HepG2 (cell line): Measurements from ENCODE around the gene SCG2. TPM values are rescaled to one million over a fixed set of nuclear protein-coding genes. Genes with fewer than 3 reads are reported as not detected.
A peak's percentile ranks its signal among the peaks of the same experiment; 100 is the strongest.

ENCODE experiments used
- ATAC-seq: fragments of 200-7000 bp; cut with Tn5 transposase; 3 replicates; pipeline ENCODE4 v1.9.1; 2020; ENCODE audit warnings: mild to moderate bottlenecking, moderate library complexity
- BruUV-seq: library from RNA; stranded (reverse); fragments of 400-500 nt; replicated peaks from 2 replicates; lab custom pipeline; 2021; lab: Mats Ljungman, UMichigan
- CTCF ChIA-PET: fragments of 300-600 bp; formaldehyde crosslinking; extraction: SDS; loops from one replicate; lab custom pipeline; 2021; ENCODE audit warnings: low total read pairs, inconsistent platforms, low intra/inter-chr PET ratio; lab: Yijun Ruan, JAX
- POLR2A ChIA-PET: fragments of 350-600 bp; sonication (Branson Sonifier 250); formaldehyde crosslinking; loops from one replicate; lab custom pipeline; 2020; ENCODE audit warnings: antibody characterized with exemption, inconsistent platforms; lab: Yijun Ruan, JAX
- DNase-seq: peaks from one replicate; pipeline ENCODE4 v3.0.0-alpha.2; 2015; ENCODE audit warnings: low spot score
- FAIRE-seq: peaks from 3 replicates; lab custom pipeline; 2011; peaks lifted over from hg19 to GRCh38; lab: Jason Lieb, UNC
- H2AFZ ChIP-seq: one replicate; pipeline ENCODE4 v1.6.1; 2011; ENCODE audit warnings: low read length, inconsistent platforms
- H3K27ac ChIP-seq: fragments of 300-600 bp; 3 replicates; pipeline ENCODE4 v1.8.0; 2011; ENCODE audit warnings: mixed run types, mild to moderate bottlenecking, mixed read lengths, low read length, inconsistent platforms; ENCODE audit not compliant: insufficient read depth; ENCODE audit errors: extremely low read length
- H3K27me3 ChIP-seq, 2 experiments: fragments of 200-600 bp in 1 of 2; 2 replicates in 1 of 2; 3 replicates in 1 of 2; pipeline versions ENCODE4 v1.6.0 to v1.8.0; 2011; ENCODE audit warnings: low read length in 2 of 2, mild to moderate bottlenecking in 2 of 2, moderate library complexity in 2 of 2, inconsistent platforms in 1 of 2; ENCODE audit not compliant: insufficient read depth in 2 of 2, control insufficient read depth in 1 of 2
- H3K36me3 ChIP-seq, 2 experiments: fragments of 200-600 bp in 1 of 2; replicated peaks in 1 of 2; 2 replicates in 1 of 2; 3 replicates in 1 of 2; pipeline versions ENCODE4 v1.5.1 to v1.8.0; 2011; ENCODE audit warnings: low read length in 2 of 2, inconsistent platforms in 1 of 2; ENCODE audit not compliant: insufficient read depth in 2 of 2, control insufficient read depth in 1 of 2
- H3K4me1 ChIP-seq: 2 replicates; pipeline ENCODE4 v1.5.1; 2012; ENCODE audit warnings: low read length, inconsistent platforms; ENCODE audit not compliant: insufficient read depth
- H3K4me2 ChIP-seq: 2 replicates; pipeline ENCODE4 v1.6.0; 2011; ENCODE audit warnings: low read depth, low read length, inconsistent platforms
- H3K4me3 ChIP-seq, 3 experiments: fragments of 200-600 bp in 1 of 3; sonication (generic), shearing (Covaris generic) in 1 of 3; replicated peaks in 1 of 3; 2 replicates each; pipeline ENCODE4 v1.5.1; 2011 to 2016; ENCODE audit warnings: low read length in 3 of 3, inconsistent platforms in 2 of 3, low read depth in 2 of 3, mild to moderate bottlenecking in 2 of 3, control low read depth in 1 of 3, mixed read lengths in 1 of 3; ENCODE audit not compliant: insufficient read depth in 1 of 3
- H3K79me2 ChIP-seq: one replicate; pipeline ENCODE4 v1.6.1; 2011; ENCODE audit warnings: low read length, inconsistent platforms; ENCODE audit not compliant: insufficient read depth
- H3K9ac ChIP-seq: 2 replicates; pipeline ENCODE4 v1.6.0; 2011; ENCODE audit warnings: mild to moderate bottlenecking, low read depth, low read length, inconsistent platforms; ENCODE audit not compliant: insufficient read depth
- H3K9me3 ChIP-seq: 2 replicates; pipeline ENCODE4 v1.5.1; 2012; ENCODE audit warnings: mild to moderate bottlenecking, low read length
- H4K20me1 ChIP-seq: 2 replicates; pipeline ENCODE4 v1.6.0; 2011; ENCODE audit warnings: inconsistent platforms, mild to moderate bottlenecking, low read length, moderate library complexity; ENCODE audit not compliant: insufficient read depth
- CEBPG ChIP-seq: IDR thresholded peaks from 2 replicates; pipeline ENCODE4 v1.6.1; 2016
- DRAP1 ChIP-seq: IDR thresholded peaks from 2 replicates; pipeline ENCODE4 v1.6.1; 2016; ENCODE audit warnings: missing genetic modification reagents, missing compliant biosample characterization
- E2F1 ChIP-seq: sonication (generic); formaldehyde crosslinking; IDR thresholded peaks from 2 replicates; pipeline ENCODE4 v1.5.0; 2020; ENCODE audit warnings: missing genetic modification reagents
- FOXA1 ChIP-seq, 2 experiments: fragments of 450-650 bp in 1 of 2; sonication (generic) in 1 of 2; formaldehyde crosslinking in 1 of 2; IDR thresholded peaks; 2 replicates each; pipeline versions ENCODE4 v1.4.0 to v1.6.1; 2016 to 2020; ENCODE audit warnings: missing genetic modification reagents in 1 of 2
- FOXA3 ChIP-seq: IDR thresholded peaks from 2 replicates; pipeline ENCODE4 v1.6.1; 2016; ENCODE audit warnings: missing genetic modification reagents, missing compliant biosample characterization
- FOXP1 ChIP-seq, 2 experiments: fragments of 450-650 bp in 1 of 2; IDR thresholded peaks; 2 replicates each; pipeline ENCODE4 v1.6.1; 2017 to 2018; ENCODE audit warnings: antibody characterized with exemption in 1 of 2
- HNF4A ChIP-seq: sonication (generic); formaldehyde crosslinking; IDR thresholded peaks from 2 replicates; pipeline ENCODE4 v1.4.0; 2020; ENCODE audit warnings: missing genetic modification reagents
- HOXA3 ChIP-seq: sonication (generic); formaldehyde crosslinking; IDR thresholded peaks from 2 replicates; pipeline ENCODE4 v1.5.0; 2020; ENCODE audit warnings: missing genetic modification reagents
- NCOR1 ChIP-seq: fragments of 200-600 bp; sonication (generic); IDR thresholded peaks from 2 replicates; pipeline ENCODE4 v1.7.0; 2017; ENCODE audit warnings: antibody characterized with exemption, low read length, borderline replicate concordance
- NR2F1 ChIP-seq, 2 experiments: fragments of 450-650 bp in 1 of 2; formaldehyde crosslinking in 1 of 2; IDR thresholded peaks; 2 replicates each; pipeline versions ENCODE4 v1.5.0 to v1.6.1; 2016 to 2020; ENCODE audit warnings: mild to moderate bottlenecking in 1 of 2, missing compliant biosample characterization in 1 of 2, missing genetic modification reagents in 1 of 2, moderate library complexity in 1 of 2
- SIN3A ChIP-seq: IDR thresholded peaks from 2 replicates; pipeline ENCODE4 v1.6.1; 2011; ENCODE audit warnings: low read depth, mild to moderate bottlenecking, control low read depth, low read length, borderline replicate concordance
- SKI ChIP-seq: fragments of 450-650 bp; IDR thresholded peaks from one replicate; pipeline ENCODE4 v1.6.1; 2018; ENCODE audit warnings: mild to moderate bottlenecking; ENCODE audit not compliant: partially characterized antibody
- SMAD1 ChIP-seq: sonication (generic); formaldehyde crosslinking; IDR thresholded peaks from 2 replicates; pipeline ENCODE4 v1.4.0; 2020; ENCODE audit warnings: missing genetic modification reagents, low read depth, mild to moderate bottlenecking, borderline replicate concordance
- SOX13 ChIP-seq, 3 experiments: fragments of 450-650 bp in 1 of 3; sonication (generic) in 1 of 3; formaldehyde crosslinking in 1 of 3; IDR thresholded peaks in 2 of 3; conservative IDR thresholded peaks in 1 of 3; 2 replicates each; pipeline versions ENCODE4 v1.5.0 to v1.6.1; 2016 to 2020; ENCODE audit warnings: antibody characterized with exemption in 1 of 3, mild to moderate bottlenecking in 1 of 3, missing compliant biosample characterization in 1 of 3, missing genetic modification reagents in 1 of 3, moderate library complexity in 1 of 3
- SOX5 ChIP-seq: IDR thresholded peaks from 2 replicates; pipeline ENCODE4 v1.6.1; 2016; ENCODE audit warnings: borderline replicate concordance
- SOX6 ChIP-seq, 2 experiments: fragments of 450-650 bp in 1 of 2; sonication (generic) in 1 of 2; formaldehyde crosslinking in 1 of 2; IDR thresholded peaks; 2 replicates each; pipeline versions ENCODE4 v1.4.0 to v1.6.1; 2017 to 2020; ENCODE audit warnings: antibody characterized with exemption in 1 of 2, mild to moderate bottlenecking in 1 of 2, missing genetic modification reagents in 1 of 2
- WIZ ChIP-seq: sonication (generic); formaldehyde crosslinking; IDR thresholded peaks from 2 replicates; pipeline ENCODE4 v1.5.1; 2020; ENCODE audit warnings: mild to moderate bottlenecking, missing genetic modification reagents
- ZKSCAN1 ChIP-seq: fragments of 150-350 bp; IDR thresholded peaks from 2 replicates; pipeline ENCODE4 v1.6.1; 2014; ENCODE audit warnings: low read length
- ZNF264 ChIP-seq: sonication (generic); formaldehyde crosslinking; IDR thresholded peaks from 2 replicates; pipeline ENCODE4 v1.4.0; 2020; ENCODE audit warnings: missing genetic modification reagents
- ZNF558 ChIP-seq: sonication (generic); formaldehyde crosslinking; IDR thresholded peaks from 2 replicates; pipeline ENCODE4 v1.9.0; 2022; ENCODE audit warnings: mild to moderate bottlenecking, missing genetic modification reagents, borderline replicate concordance
- WGBS: methylation state at CpG from one replicate; pipeline ENCODE4 v1.1.6; 2017; ENCODE audit warnings: low lambda C conversion rate; 5-methylcytosine and 5-hydroxymethylcytosine counted together
- in situ Hi-C: cut with HindIII; loops from 2 replicates; pipeline ENCODE4 v1.10.0; 2017; ENCODE audit warnings: low pct_unique_long_range_greater_than_20kb; ENCODE audit not compliant: extremely low pct_ligation_motif_present
- intact Hi-C: fragments of 100-400 bp; cut with micrococcal nuclease; formaldehyde crosslinking; loops from one replicate; pipeline ENCODE4 v1.10.0; 2022; ENCODE audit not compliant: unreplicated experiment
- polyA plus RNA-seq, 8 experiments: library from polyadenylated mRNA; depleted of rRNA in 3 of 8; stranded (reverse) in 7 of 8; unstranded in 1 of 8; fragments of >200 nt; fragmentation: Illumina TruSeq in 4 of 8; extraction: Trizol in 4 of 8; gene quantifications; 2 replicates each; pipeline versions ENCODE4 v1.2.1 to v1.2.3, GENCODE V29; 2011 to 2016; ENCODE audit warnings: low read depth in 4 of 8, missing spikeins in 1 of 8, mixed read lengths in 1 of 8; ENCODE audit not compliant: insufficient read depth in 1 of 8
- total RNA-seq, 5 experiments: library from RNA; depleted of rRNA; stranded (reverse); fragments of >200 nt; fragmentation: Illumina TruSeq; extraction: Trizol; gene quantifications; 2 replicates each; pipeline ENCODE4 v1.2.3, GENCODE V29; 2016; ENCODE audit warnings: low read depth in 1 of 5
- TF ChIP-seq, protein P1 (sequence below): sonication (generic); formaldehyde crosslinking; IDR thresholded peaks from 2 replicates; pipeline ENCODE4 v1.4.0; 2020; ENCODE audit warnings: mild to moderate bottlenecking, low read depth, missing genetic modification reagents
- TF ChIP-seq, protein P2 (sequence below): sonication (generic); formaldehyde crosslinking; IDR thresholded peaks from 2 replicates; pipeline ENCODE4 v1.8.1; 2023; ENCODE audit warnings: mild to moderate bottlenecking, inconsistent platforms, moderate library complexity, missing genetic modification reagents, borderline replicate concordance

SCG2 gene
- total and polyA plus RNA-seq, 2 of the 13 experiments (the other 11 are each of a cell fraction or from before 2014, with no cell fraction given): not detected

- H3K4me1 ChIP-seq: peaks cover 6% of the 10 kb centered on the region; the same call in 1 of the 2 replicates
- H4K20me1 ChIP-seq: no peaks in the 10 kb centered on the region
- POLR2A ChIA-PET: no interaction called here
- intact Hi-C loops (no loop called here), in situ Hi-C loops (no loop called here)
- no peak for FAIRE-seq
- no TSS peak for BruUV-seq
- no peak overlapping the region for H3K4me2 ChIP-seq
- no peak overlapping the region for H3K4me3 ChIP-seq
- H3K27ac ChIP-seq: no peak overlapping the region
- H3K9ac ChIP-seq: no peak overlapping the region
- no peaks in the 10 kb centered on the region for H3K9me3 ChIP-seq
- no peaks in the 10 kb centered on the region for H3K27me3 ChIP-seq
- 0% methylated on average over 2 of the region's 2 CpGs for WGBS
- ATAC-seq: peak; percentile 88
- H3K36me3 ChIP-seq: no peaks in the 10 kb centered on the region
- peak; percentile 56 for DNase-seq
- CTCF ChIA-PET: no interaction called here
- no peak overlapping the region for H2AFZ ChIP-seq
- H3K79me2 ChIP-seq: no peaks in the 10 kb centered on the region
- TF ChIP-seq SIN3A (no peak), NCOR1 (peak; percentile 82; the same call in 1 of the 2 replicates), WIZ (CRISPR knock-in tag) (no peak), SOX5 (CRISPR knock-in tag) (peak; percentile 24; the same call in 1 of the 2 replicates), CEBPG (CRISPR knock-in tag) (no peak), ZKSCAN1 (peak; percentile 52; the same call in 1 of the 2 replicates), NR2F1 (CRISPR knock-in tag; IDR thresholded peaks at IDR 0.05) (peak in 1 of 2 experiments; percentile 38; a peak in 1 of 4 replicates), SOX13 (IDR thresholded peaks at IDR 0.05) (no peak), SOX13 (CRISPR knock-in tag; conservative IDR thresholded peaks at IDR 0.05 in 1 of 2, IDR thresholded peaks at IDR 0.05 in 1 of 2) (peak in 1 of 2 experiments; percentile 24; a peak in 1 of 4 replicates), ZNF264 (CRISPR knock-in tag) (peak; percentile 99), ZNF558 (CRISPR knock-in tag) (no peak), E2F1 (CRISPR knock-in tag) (no peak), FOXP1 (IDR thresholded peaks at IDR 0.05) (no peak), FOXP1 (CRISPR knock-in tag; IDR thresholded peaks at IDR 0.05) (0 out of 2 replicates have a peak, but pooled peaks have one; percentile 19), SKI (peak; percentile 98), SOX6 (IDR thresholded peaks at IDR 0.05) (no peak), SOX6 (CRISPR knock-in tag; IDR thresholded peaks at IDR 0.05) (peak; percentile 28; the same call in 1 of the 2 replicates), HNF4A (CRISPR knock-in tag) (peak; percentile 43), FOXA3 (CRISPR knock-in tag) (peak; percentile 26; the same call in 1 of the 2 replicates), HOXA3 (CRISPR knock-in tag) (peak; percentile 14; the same call in 1 of the 2 replicates), SMAD1 (CRISPR knock-in tag) (no peak), DRAP1 (CRISPR knock-in tag) (no peak), FOXA1 (IDR thresholded peaks at IDR 0.05) (no peak), FOXA1 (CRISPR knock-in tag; IDR thresholded peaks at IDR 0.05) (peak; percentile 42; the same call in 1 of the 2 replicates)
- TF ChIP-seq, protein P1, sequence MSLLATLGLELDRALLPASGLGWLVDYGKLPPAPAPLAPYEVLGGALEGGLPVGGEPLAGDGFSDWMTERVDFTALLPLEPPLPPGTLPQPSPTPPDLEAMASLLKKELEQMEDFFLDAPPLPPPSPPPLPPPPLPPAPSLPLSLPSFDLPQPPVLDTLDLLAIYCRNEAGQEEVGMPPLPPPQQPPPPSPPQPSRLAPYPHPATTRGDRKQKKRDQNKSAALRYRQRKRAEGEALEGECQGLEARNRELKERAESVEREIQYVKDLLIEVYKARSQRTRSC (CRISPR knock-in tag): no peak
- TF ChIP-seq, protein P2, sequence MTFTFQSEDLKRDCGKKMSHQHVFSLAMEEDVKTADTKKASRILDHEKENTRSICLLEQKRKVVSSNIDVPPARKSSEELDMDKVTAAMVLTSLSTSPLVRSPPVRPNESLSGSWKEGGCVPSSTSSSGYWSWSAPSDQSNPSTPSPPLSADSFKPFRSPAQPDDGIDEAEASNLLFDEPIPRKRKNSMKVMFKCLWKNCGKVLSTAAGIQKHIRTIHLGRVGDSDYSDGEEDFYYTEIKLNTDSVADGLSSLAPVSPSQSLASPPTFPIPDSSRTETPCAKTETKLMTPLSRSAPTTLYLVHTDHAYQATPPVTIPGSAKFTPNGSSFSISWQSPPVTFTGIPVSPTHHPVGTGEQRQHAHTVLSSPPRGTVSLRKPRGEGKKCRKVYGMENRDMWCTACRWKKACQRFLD (CRISPR knock-in tag): no peak
Observed at GRCh38 chr2:223632826-223633225, 30.7 kb upstream of the SCG2 start.
